ENCODE results near the gene TXNDC11. TPM values are rescaled to one million over a fixed set of nuclear protein-coding genes. Genes with fewer than 3 reads are reported as not detected.

TXNDC11 gene
- total and polyA plus RNA-seq, 2 experiments from 2014 or later, result 6.8 to 12.0 TPM

DNA sequence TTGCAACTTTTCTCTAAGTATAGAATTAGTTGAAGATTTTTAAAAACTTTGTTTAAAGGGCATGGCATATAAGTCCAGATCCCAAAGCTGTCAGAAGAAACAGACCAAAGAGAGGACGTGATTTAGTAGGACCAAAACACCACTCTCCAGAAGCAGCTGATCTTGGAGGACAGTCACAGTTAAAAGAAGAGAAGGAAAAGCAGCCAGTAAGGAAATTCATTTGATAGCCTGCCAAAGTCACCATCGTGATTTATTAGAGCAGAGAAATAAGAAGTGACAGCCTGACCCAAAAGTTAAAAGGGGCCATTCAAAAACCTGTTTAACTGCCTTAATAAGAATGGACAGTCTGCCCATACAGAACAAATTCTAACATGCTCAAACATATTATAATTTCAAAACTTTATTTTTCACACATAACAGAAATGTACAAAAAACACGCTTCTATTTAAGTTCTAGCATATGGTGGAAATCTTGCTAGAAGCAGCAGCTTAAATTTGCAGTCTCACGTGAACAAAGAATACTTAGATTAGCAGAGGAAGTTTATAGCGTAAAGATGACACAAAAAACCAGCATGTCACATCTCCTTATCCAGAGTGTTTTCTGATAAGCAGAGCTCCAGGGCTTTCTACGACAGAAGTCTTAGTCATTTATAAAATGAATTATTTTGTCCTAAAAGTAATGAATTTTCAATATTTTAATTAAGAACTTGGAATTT is 37.2 kb downstream of the TXNDC11 start (continued):
- TF ChIP-seq, protein P1, sequence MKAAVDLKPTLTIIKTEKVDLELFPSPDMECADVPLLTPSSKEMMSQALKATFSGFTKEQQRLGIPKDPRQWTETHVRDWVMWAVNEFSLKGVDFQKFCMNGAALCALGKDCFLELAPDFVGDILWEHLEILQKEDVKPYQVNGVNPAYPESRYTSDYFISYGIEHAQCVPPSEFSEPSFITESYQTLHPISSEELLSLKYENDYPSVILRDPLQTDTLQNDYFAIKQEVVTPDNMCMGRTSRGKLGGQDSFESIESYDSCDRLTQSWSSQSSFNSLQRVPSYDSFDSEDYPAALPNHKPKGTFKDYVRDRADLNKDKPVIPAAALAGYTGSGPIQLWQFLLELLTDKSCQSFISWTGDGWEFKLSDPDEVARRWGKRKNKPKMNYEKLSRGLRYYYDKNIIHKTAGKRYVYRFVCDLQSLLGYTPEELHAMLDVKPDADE (IDR thresholded peaks at IDR 0.05), result no peak
- TF ChIP-seq, protein P2, sequence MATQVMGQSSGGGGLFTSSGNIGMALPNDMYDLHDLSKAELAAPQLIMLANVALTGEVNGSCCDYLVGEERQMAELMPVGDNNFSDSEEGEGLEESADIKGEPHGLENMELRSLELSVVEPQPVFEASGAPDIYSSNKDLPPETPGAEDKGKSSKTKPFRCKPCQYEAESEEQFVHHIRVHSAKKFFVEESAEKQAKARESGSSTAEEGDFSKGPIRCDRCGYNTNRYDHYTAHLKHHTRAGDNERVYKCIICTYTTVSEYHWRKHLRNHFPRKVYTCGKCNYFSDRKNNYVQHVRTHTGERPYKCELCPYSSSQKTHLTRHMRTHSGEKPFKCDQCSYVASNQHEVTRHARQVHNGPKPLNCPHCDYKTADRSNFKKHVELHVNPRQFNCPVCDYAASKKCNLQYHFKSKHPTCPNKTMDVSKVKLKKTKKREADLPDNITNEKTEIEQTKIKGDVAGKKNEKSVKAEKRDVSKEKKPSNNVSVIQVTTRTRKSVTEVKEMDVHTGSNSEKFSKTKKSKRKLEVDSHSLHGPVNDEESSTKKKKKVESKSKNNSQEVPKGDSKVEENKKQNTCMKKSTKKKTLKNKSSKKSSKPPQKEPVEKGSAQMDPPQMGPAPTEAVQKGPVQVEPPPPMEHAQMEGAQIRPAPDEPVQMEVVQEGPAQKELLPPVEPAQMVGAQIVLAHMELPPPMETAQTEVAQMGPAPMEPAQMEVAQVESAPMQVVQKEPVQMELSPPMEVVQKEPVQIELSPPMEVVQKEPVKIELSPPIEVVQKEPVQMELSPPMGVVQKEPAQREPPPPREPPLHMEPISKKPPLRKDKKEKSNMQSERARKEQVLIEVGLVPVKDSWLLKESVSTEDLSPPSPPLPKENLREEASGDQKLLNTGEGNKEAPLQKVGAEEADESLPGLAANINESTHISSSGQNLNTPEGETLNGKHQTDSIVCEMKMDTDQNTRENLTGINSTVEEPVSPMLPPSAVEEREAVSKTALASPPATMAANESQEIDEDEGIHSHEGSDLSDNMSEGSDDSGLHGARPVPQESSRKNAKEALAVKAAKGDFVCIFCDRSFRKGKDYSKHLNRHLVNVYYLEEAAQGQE (IDR thresholded peaks at IDR 0.05; ENCODE audit: unreplicated experiment), result no peak
- TF ChIP-seq EZH2phosphoT487 (IDR thresholded peaks at IDR 0.05; ENCODE audit: unreplicated experiment) (no peak), JUNB (IDR thresholded peaks at IDR 0.05; ENCODE audit: unreplicated experiment) (no peak), ZNF331 (CRISPR knock-in tag; IDR thresholded peaks at IDR 0.05; ENCODE audit: low read depth) (no peak), POLR2AphosphoS5 (IDR thresholded peaks at IDR 0.05; ENCODE audit: low read depth) (no peak), NANOG (IDR thresholded peaks at IDR 0.05; ENCODE audit: borderline replicate concordance) (no peak), EZH2 (IDR thresholded peaks at IDR 0.05; ENCODE audit: low read depth, unreplicated experiment) (no peak)
- TF ChIP-seq, protein P3, sequence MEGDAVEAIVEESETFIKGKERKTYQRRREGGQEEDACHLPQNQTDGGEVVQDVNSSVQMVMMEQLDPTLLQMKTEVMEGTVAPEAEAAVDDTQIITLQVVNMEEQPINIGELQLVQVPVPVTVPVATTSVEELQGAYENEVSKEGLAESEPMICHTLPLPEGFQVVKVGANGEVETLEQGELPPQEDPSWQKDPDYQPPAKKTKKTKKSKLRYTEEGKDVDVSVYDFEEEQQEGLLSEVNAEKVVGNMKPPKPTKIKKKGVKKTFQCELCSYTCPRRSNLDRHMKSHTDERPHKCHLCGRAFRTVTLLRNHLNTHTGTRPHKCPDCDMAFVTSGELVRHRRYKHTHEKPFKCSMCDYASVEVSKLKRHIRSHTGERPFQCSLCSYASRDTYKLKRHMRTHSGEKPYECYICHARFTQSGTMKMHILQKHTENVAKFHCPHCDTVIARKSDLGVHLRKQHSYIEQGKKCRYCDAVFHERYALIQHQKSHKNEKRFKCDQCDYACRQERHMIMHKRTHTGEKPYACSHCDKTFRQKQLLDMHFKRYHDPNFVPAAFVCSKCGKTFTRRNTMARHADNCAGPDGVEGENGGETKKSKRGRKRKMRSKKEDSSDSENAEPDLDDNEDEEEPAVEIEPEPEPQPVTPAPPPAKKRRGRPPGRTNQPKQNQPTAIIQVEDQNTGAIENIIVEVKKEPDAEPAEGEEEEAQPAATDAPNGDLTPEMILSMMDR (conservative IDR thresholded peaks at IDR 0.05; ENCODE audit: low read depth in 2 of 2), result no peak

DNA sequence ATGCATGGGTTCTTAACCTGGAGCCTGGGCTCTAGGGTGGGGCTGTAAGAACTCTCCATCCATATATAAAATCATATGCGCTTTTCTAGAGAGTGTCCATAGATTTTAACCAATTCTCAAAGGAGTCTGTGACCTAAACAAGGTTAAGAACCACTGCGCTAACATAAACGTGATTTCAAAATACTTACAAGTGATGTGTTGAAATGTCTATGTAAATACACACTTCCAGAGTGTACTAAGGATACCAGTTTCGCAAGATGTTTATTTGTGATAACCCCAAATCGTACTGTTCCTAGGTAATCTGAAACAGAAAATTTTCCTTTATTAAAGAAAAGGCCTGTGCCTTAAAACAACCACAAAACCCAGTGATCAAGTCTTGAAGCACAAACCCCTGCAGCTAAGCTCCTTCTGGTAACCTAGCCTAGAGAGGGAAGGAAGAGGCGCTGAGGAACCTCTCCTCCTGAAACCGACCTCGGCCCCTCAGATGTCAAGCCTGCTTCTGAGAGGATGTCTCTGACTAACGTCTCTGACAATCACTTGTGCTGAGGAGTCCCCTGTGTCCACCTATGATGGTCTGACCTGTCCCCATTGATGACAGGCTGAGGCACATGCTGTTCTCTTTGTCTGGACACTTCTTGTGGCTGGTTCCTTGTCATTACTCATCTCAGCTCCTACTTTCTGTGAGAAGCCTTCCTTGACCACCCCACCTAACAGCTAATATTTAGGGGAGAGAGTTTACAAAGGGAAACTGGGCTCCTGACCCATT is 42.2 kb downstream of the TXNDC11 start:
- Mint-ChIP-seq H3K27ac (no peak overlapping the region), H3K4me3 (no peak overlapping the region), H3K36me3 (ENCODE audit: low read depth) (peaks cover 5% of the 10 kb centered on the region; the same call in 2 of the 3 replicates), H3K27me3 (ENCODE audit: insufficient read depth, low read depth, poor library complexity) (no peaks in the 10 kb centered on the region), H3K9me3 (no peaks in the 10 kb centered on the region), H3K4me1 (no peaks in the 10 kb centered on the region)
- no peaks in the 10 kb centered on the region for H3K9me2 ChIP-seq (ENCODE audit: insufficient read depth)
- no peaks in the 10 kb centered on the region for H3K4me1 ChIP-seq (ENCODE audit: insufficient read depth)
- no peak overlapping the region for H3K4me3 ChIP-seq
- DNase-seq (ENCODE audit: low spot score), result no peak
- peaks cover 5% of the 10 kb centered on the region; the same call in 1 of the 2 replicates for H3K36me3 ChIP-seq (ENCODE audit: insufficient read depth)
- H3K4me2 ChIP-seq, result no peak overlapping the region
- no peak overlapping the region for H3K27ac ChIP-seq (ENCODE audit: low read depth)
- no peaks in the 10 kb centered on the region for H3F3A ChIP-seq (replicated peaks; ENCODE audit: low read depth)
- no peaks in the 10 kb centered on the region for H3K79me2 ChIP-seq (replicated peaks; ENCODE audit: insufficient read depth)
- ATAC-seq, result no peak
- H4K20me1 ChIP-seq (replicated peaks; ENCODE audit: insufficient read depth), result peaks cover 4% of the 10 kb centered on the region
- H2AFZ ChIP-seq, result no peak overlapping the region
- H3K27me3 ChIP-seq (ENCODE audit: insufficient read depth), result no peaks in the 10 kb centered on the region
- TF ChIP-seq STAT1 (IDR thresholded peaks at IDR 0.05; ENCODE audit: unreplicated experiment) (no peak), EZH2 (IDR thresholded peaks at IDR 0.05; ENCODE audit: low read depth, unreplicated experiment) (no peak), EZH2phosphoT487 (IDR thresholded peaks at IDR 0.05; ENCODE audit: unreplicated experiment) (no peak), POLR2AphosphoS5 (IDR thresholded peaks at IDR 0.05; ENCODE audit: low read depth) (no peak), JUNB (IDR thresholded peaks at IDR 0.05; ENCODE audit: unreplicated experiment) (no peak), NANOG (IDR thresholded peaks at IDR 0.05; ENCODE audit: borderline replicate concordance) (no peak)
- TF ChIP-seq, protein P2 (IDR thresholded peaks at IDR 0.05; ENCODE audit: unreplicated experiment), result no peak
- TF ChIP-seq, protein P3 (conservative IDR thresholded peaks at IDR 0.05; ENCODE audit: low read depth in 2 of 2), result no peak
